Neural cell (in vitro differentiated cells): ENCODE results near the gene TM7SF2. TPM values are rescaled to one million over a fixed set of nuclear protein-coding genes. Genes with fewer than 3 reads are reported as not detected.

ENCODE experiments used
- H2AFZ ChIP-seq: fragments of 200-600, 300-800 bp; sonication (generic), shearing (Covaris generic); 2 replicates; pipeline ENCODE4 v1.6.0; 2014; ENCODE audit warnings: low read depth, mild to moderate bottlenecking, antibody characterized with exemption, low read length, moderate library complexity
- H3F3A ChIP-seq: fragments of 200-600 bp; shearing (Covaris generic); 2 replicates; pipeline ENCODE4 v1.6.1; 2016; ENCODE audit warnings: mild to moderate bottlenecking, moderate library complexity, mixed read lengths, antibody characterized with exemption, low read length; ENCODE audit not compliant: insufficient read depth, poor library complexity, severe bottlenecking
- H3K27ac ChIP-seq: fragments of 200-600, 300-800 bp; sonication (generic), shearing (Covaris generic); 2 replicates; pipeline ENCODE4 v1.5.1; 2014; ENCODE audit warnings: mild to moderate bottlenecking, low read length, moderate library complexity
- H3K27me3 ChIP-seq: fragments of 300-800, 200-600 bp; sonication (generic), shearing (Covaris generic); 2 replicates; pipeline ENCODE4 v1.6.0; 2014; ENCODE audit warnings: mild to moderate bottlenecking, low read depth, low read length, moderate library complexity; ENCODE audit not compliant: insufficient read depth
- H3K36me3 ChIP-seq: fragments of 300-800, 200-600 bp; sonication (generic), shearing (Covaris generic); 2 replicates; pipeline ENCODE4 v1.5.1; 2014; ENCODE audit warnings: mild to moderate bottlenecking, antibody characterized with exemption, low read length, moderate library complexity; ENCODE audit not compliant: insufficient read depth
- H3K4me2 ChIP-seq: fragments of 300-800, 200-600 bp; sonication (generic), shearing (Covaris generic); 2 replicates; pipeline ENCODE4 v1.6.0; 2014; ENCODE audit warnings: mild to moderate bottlenecking, low read length
- H3K4me3 ChIP-seq: fragments of 300-800, 200-600 bp; sonication (generic), shearing (Covaris generic); 2 replicates; pipeline ENCODE4 v1.5.1; 2014; ENCODE audit warnings: mild to moderate bottlenecking, low read length, moderate library complexity
- H3K79me2 ChIP-seq: fragments of 200-600 bp; shearing (Covaris generic); replicated peaks from 2 replicates; pipeline ENCODE4 v1.6.0; 2014; ENCODE audit warnings: mild to moderate bottlenecking, low read length, moderate library complexity; ENCODE audit not compliant: insufficient read depth
- H3K9ac ChIP-seq: fragments of 300-800, 200-600 bp; sonication (generic), shearing (Covaris generic); 2 replicates; pipeline ENCODE4 v1.6.1; 2016; ENCODE audit warnings: mild to moderate bottlenecking, low read length, mixed read lengths
- H3K9me2 ChIP-seq: fragments of 200-600 bp; shearing (Covaris generic); 2 replicates; pipeline ENCODE4 v1.6.1; 2016; ENCODE audit warnings: mild to moderate bottlenecking, low read length, mixed read lengths; ENCODE audit not compliant: insufficient read depth
- H3K9me3 ChIP-seq: fragments of 200-600, 300-800 bp; sonication (generic), shearing (Covaris generic); 2 replicates; pipeline ENCODE4 v1.6.1; 2016; ENCODE audit warnings: mild to moderate bottlenecking, mixed run types, low read length, moderate library complexity, mixed read lengths
- H4K20me1 ChIP-seq: fragments of 200-600 bp; shearing (Covaris generic); 2 replicates; pipeline ENCODE4 v1.6.1; 2016; ENCODE audit warnings: mild to moderate bottlenecking, mixed run types; ENCODE audit not compliant: insufficient read depth
- EP300 ChIP-seq: fragments of 450-650 bp; conservative IDR thresholded peaks from 2 replicates; pipeline ENCODE4 v1.6.1; 2014; ENCODE audit warnings: antibody characterized with exemption, mild to moderate bottlenecking, moderate library complexity; ENCODE audit not compliant: poor library complexity, severe bottlenecking
- EZH2 ChIP-seq: fragments of 200-600, 300-800 bp; shearing (Covaris generic), sonication (generic); IDR thresholded peaks from 2 replicates; pipeline ENCODE4 v1.6.1; 2014; ENCODE audit warnings: antibody characterized with exemption, low read length, borderline replicate concordance, mild to moderate bottlenecking; ENCODE audit not compliant: insufficient read depth, poor library complexity, severe bottlenecking
- MXI1 ChIP-seq: fragments of 450-650 bp; conservative IDR thresholded peaks from 2 replicates; pipeline ENCODE4 v1.6.1; 2014; ENCODE audit warnings: antibody characterized with exemption, mild to moderate bottlenecking; ENCODE audit not compliant: poor library complexity, severe bottlenecking
- POLR2AphosphoS5 ChIP-seq: IDR thresholded peaks from 2 replicates; pipeline ENCODE4 v1.6.1; 2012
- RAD21 ChIP-seq: fragments of 450-650 bp; conservative IDR thresholded peaks from 2 replicates; pipeline ENCODE4 v1.6.1; 2014; ENCODE audit warnings: antibody characterized with exemption, mild to moderate bottlenecking, moderate library complexity
- SMC3 ChIP-seq: fragments of 450-650 bp; conservative IDR thresholded peaks from 2 replicates; pipeline ENCODE4 v1.6.1; 2014; ENCODE audit warnings: antibody characterized with exemption, mild to moderate bottlenecking, moderate library complexity; ENCODE audit not compliant: poor library complexity
- TAF1 ChIP-seq: IDR thresholded peaks from 2 replicates; pipeline ENCODE4 v1.6.1; 2012; ENCODE audit warnings: low read depth
- polyA plus RNA-seq: library from polyadenylated mRNA; depleted of rRNA; stranded (reverse); fragments of >200 nt; gene quantifications from 2 replicates; pipeline ENCODE4 v1.2.3, GENCODE V29; 2014
- TF ChIP-seq, protein P1 (sequence below): fragments of 450-650 bp; IDR thresholded peaks from 2 replicates; pipeline ENCODE4 v1.5.1; 2014; ENCODE audit warnings: antibody characterized with exemption, mild to moderate bottlenecking, moderate library complexity; ENCODE audit not compliant: poor library complexity, severe bottlenecking
- TF ChIP-seq, protein P2 (sequence below): IDR thresholded peaks from 2 replicates; pipeline ENCODE4 v1.6.1; 2012; ENCODE audit warnings: borderline replicate concordance

Gene TM7SF2
- polyA plus RNA-seq, 1 donor from 2014 or later: 78.4 TPM

DNA sequence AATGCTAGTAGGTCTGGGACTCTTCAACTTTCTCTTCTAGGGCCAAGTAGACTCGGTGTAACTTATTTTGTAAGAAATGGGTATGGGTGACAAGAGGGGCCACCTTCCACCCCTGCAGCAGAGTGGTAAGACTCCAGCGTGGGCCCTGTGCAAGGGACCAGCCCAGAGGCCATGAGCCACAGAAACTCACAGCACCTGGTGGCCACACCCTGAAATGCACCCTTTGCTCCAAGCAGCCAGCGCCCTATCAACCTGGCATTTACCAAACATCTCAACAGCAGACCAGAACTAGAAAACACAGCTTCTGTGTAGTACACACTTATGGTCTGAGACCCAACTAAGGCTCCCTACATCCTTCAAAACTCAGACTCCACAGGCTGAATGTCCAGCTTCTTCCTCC, 33.5 kb upstream of the TM7SF2 start:
- Histone ChIP-seq H3K9me2 (no peaks in the 10 kb centered on the region), H3K36me3 (no peaks in the 10 kb centered on the region), H4K20me1 (no peaks in the 10 kb centered on the region), H3K27me3 (no peaks in the 10 kb centered on the region), H3K79me2 (peaks cover 6% of the 10 kb centered on the region), H2AFZ (no peak overlapping the region), H3K9ac (no peak overlapping the region), H3K4me3 (no peak overlapping the region), H3K9me3 (no peaks in the 10 kb centered on the region), H3F3A (no peaks in the 10 kb centered on the region), H3K27ac (no peak overlapping the region), H3K4me2 (no peak overlapping the region)
- TF ChIP-seq, protein P1, sequence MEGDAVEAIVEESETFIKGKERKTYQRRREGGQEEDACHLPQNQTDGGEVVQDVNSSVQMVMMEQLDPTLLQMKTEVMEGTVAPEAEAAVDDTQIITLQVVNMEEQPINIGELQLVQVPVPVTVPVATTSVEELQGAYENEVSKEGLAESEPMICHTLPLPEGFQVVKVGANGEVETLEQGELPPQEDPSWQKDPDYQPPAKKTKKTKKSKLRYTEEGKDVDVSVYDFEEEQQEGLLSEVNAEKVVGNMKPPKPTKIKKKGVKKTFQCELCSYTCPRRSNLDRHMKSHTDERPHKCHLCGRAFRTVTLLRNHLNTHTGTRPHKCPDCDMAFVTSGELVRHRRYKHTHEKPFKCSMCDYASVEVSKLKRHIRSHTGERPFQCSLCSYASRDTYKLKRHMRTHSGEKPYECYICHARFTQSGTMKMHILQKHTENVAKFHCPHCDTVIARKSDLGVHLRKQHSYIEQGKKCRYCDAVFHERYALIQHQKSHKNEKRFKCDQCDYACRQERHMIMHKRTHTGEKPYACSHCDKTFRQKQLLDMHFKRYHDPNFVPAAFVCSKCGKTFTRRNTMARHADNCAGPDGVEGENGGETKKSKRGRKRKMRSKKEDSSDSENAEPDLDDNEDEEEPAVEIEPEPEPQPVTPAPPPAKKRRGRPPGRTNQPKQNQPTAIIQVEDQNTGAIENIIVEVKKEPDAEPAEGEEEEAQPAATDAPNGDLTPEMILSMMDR: peak; percentile 36
- TF ChIP-seq EP300: no peak
- TF ChIP-seq RAD21: no peak
- no peak for TF ChIP-seq TAF1
- TF ChIP-seq SMC3: peak; percentile 34
- TF ChIP-seq MXI1: no peak
- no peak for TF ChIP-seq EZH2
- TF ChIP-seq POLR2AphosphoS5: no peak

DNA sequence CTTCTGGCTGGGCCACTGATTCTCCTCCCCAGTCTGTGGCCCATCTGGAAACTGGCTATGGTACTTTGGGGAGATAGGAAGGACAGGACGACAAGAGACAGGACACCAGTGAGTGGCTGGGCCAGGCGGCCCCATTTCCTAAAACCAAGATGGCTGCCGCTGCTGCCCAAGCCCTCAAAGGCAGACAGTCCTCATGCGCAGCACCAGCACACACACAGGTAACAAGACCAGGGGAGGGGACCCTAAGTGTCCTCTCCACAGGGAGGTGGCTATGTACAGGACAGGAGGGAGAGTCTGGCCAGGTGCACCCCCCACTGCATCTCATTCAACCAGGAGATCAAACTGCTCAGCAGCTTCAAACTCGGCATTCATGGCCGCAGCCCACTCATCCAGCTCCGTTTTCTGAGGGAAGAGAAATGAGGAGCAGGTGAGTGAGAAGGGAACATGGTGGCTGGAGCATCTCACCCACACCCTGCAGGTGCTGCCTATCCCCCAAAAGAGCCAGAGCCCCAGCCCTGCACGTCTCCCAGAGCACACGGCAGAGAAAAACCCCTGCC, 32.8 kb upstream of the TM7SF2 start:
- Histone ChIP-seq H3K4me2 (no peak overlapping the region), H3K36me3 (no peaks in the 10 kb centered on the region)

DNA sequence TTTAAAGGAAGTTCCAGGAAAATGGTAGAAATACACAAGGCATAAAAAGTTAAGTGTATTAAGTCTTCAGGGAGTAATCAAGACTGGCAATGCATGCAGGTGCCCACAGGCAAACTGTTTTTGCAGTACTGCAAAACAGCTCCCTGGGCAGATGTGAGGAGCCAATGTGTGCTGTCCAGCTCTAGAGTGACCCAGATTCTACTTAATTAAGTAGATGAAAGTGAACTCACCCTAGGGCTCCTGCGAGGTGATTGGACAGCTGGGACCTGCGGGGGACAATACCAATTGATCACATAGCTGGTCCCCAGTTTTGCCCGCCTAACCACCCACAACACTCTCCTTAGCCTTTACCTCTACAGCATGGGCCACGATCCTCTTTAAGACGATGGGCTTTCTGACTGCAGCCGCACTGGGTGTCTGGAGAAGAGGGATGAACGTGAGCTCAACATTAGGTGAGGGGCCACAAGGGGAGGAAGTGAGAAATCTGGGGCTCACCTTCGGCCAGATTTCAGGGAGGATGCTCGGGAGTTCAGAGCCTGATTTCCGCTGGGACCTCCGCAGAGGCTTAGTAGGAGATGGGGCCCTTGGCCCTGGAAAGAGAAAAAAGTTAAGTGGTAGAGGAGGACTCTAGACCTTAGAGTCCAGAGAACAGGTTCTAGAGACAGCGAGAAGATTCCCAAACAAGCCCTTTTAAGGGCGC, 28.4 kb upstream of the TM7SF2 start:
- Histone ChIP-seq H3K27ac (no peak overlapping the region), H3K27me3 (no peaks in the 10 kb centered on the region), H3K9ac (peak overlapping the region; percentile 84), H3K79me2 (peaks cover 23% of the 10 kb centered on the region), H3K36me3 (no peaks in the 10 kb centered on the region), H3K9me3 (no peaks in the 10 kb centered on the region), H3F3A (no peaks in the 10 kb centered on the region), H2AFZ (no peak overlapping the region), H4K20me1 (no peaks in the 10 kb centered on the region), H3K9me2 (no peaks in the 10 kb centered on the region), H3K4me3 (peak overlapping the region; percentile 84), H3K4me2 (peak overlapping the region; percentile 6)
- TF ChIP-seq, protein P2, sequence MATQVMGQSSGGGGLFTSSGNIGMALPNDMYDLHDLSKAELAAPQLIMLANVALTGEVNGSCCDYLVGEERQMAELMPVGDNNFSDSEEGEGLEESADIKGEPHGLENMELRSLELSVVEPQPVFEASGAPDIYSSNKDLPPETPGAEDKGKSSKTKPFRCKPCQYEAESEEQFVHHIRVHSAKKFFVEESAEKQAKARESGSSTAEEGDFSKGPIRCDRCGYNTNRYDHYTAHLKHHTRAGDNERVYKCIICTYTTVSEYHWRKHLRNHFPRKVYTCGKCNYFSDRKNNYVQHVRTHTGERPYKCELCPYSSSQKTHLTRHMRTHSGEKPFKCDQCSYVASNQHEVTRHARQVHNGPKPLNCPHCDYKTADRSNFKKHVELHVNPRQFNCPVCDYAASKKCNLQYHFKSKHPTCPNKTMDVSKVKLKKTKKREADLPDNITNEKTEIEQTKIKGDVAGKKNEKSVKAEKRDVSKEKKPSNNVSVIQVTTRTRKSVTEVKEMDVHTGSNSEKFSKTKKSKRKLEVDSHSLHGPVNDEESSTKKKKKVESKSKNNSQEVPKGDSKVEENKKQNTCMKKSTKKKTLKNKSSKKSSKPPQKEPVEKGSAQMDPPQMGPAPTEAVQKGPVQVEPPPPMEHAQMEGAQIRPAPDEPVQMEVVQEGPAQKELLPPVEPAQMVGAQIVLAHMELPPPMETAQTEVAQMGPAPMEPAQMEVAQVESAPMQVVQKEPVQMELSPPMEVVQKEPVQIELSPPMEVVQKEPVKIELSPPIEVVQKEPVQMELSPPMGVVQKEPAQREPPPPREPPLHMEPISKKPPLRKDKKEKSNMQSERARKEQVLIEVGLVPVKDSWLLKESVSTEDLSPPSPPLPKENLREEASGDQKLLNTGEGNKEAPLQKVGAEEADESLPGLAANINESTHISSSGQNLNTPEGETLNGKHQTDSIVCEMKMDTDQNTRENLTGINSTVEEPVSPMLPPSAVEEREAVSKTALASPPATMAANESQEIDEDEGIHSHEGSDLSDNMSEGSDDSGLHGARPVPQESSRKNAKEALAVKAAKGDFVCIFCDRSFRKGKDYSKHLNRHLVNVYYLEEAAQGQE: no peak
- TF ChIP-seq EZH2 (no peak), RAD21 (no peak), TAF1 (no peak), POLR2AphosphoS5 (no peak), MXI1 (no peak), EP300 (no peak), SMC3 (no peak)
- TF ChIP-seq, protein P1: no peak

More for the DNA sequence above, 32.8 kb upstream of the TM7SF2 start:
- Histone ChIP-seq H4K20me1 (no peaks in the 10 kb centered on the region), H3K27ac (no peak overlapping the region), H3K9ac (no peak overlapping the region), H3F3A (no peaks in the 10 kb centered on the region), H3K9me2 (no peaks in the 10 kb centered on the region), H2AFZ (no peak overlapping the region), H3K4me3 (no peak overlapping the region), H3K79me2 (peaks cover 13% of the 10 kb centered on the region), H3K9me3 (no peaks in the 10 kb centered on the region), H3K27me3 (no peaks in the 10 kb centered on the region)
- TF ChIP-seq MXI1: no peak
